HEK293 (cell line): Measurements from ENCODE around the gene AP3D1.
A peak's percentile ranks its signal among the peaks of the same experiment; 100 is the strongest.

Source experiments
- CTCF ChIA-PET: fragments of 350-600 bp; formaldehyde crosslinking; extraction: SDS; loops from one replicate; lab custom pipeline; 2021; ENCODE audit warnings: antibody characterized with exemption; lab: Yijun Ruan, JAX
- POLR2A ChIA-PET: fragments of 300-600 bp; formaldehyde crosslinking; extraction: SDS; loops from one replicate; lab custom pipeline; 2020; ENCODE audit warnings: antibody characterized with exemption, inconsistent platforms; lab: Yijun Ruan, JAX
- H3K27ac ChIP-seq: fragments of 200-500 bp; sonication (Bioruptor generic); 2 replicates; pipeline ENCODE4 v1.5.1; 2014; ENCODE audit warnings: low read depth, low read length, control low read depth, inconsistent platforms; ENCODE audit errors: extremely low read depth
- H3K36me3 ChIP-seq, 2 experiments: fragments of 200-500 bp in 1 of 2; sonication (Bioruptor generic) in 1 of 2; 1 replicate in 1 of 2; 2 replicates in 1 of 2; pipeline ENCODE4 v1.5.1; 2014 to 2017; ENCODE audit warnings: inconsistent platforms in 2 of 2, low read length in 2 of 2; ENCODE audit not compliant: control insufficient read depth in 2 of 2, insufficient read depth in 1 of 2
- H3K4me1 ChIP-seq: fragments of 200-500 bp; sonication (Bioruptor generic); 2 replicates; pipeline ENCODE4 v1.5.1; 2014; ENCODE audit warnings: mild to moderate bottlenecking, low read length, inconsistent platforms; ENCODE audit not compliant: control insufficient read depth, insufficient read depth
- H3K4me3 ChIP-seq: 2 replicates; pipeline ENCODE4 v1.5.1; 2011; ENCODE audit warnings: low read depth, mild to moderate bottlenecking, control low read depth, low read length, moderate library complexity
- H3K9me3 ChIP-seq: fragments of 200-500 bp; sonication (Bioruptor generic); 2 replicates; pipeline ENCODE4 v1.5.1; 2014; ENCODE audit warnings: low read depth, low read length, inconsistent platforms; ENCODE audit not compliant: control insufficient read depth, insufficient read depth
- BCL11A ChIP-seq: fragments of 450-650 bp; formaldehyde crosslinking; IDR thresholded peaks from 2 replicates; pipeline ENCODE4 v1.5.1; 2016; ENCODE audit warnings: low read depth, missing biosample characterization, missing genetic modification characterization
- CTCF ChIP-seq: fragments of 450-650 bp; formaldehyde crosslinking; IDR thresholded peaks from 2 replicates; pipeline ENCODE4 v1.5.1; 2016; ENCODE audit warnings: missing biosample characterization, missing genetic modification characterization
- KLF8 ChIP-seq: fragments of 450-650 bp; formaldehyde crosslinking; IDR thresholded peaks from 2 replicates; pipeline ENCODE4 v1.5.1; 2016; ENCODE audit warnings: missing biosample characterization, missing genetic modification characterization
- REPIN1 ChIP-seq: fragments of 450-650 bp; formaldehyde crosslinking; IDR thresholded peaks from 2 replicates; pipeline ENCODE4 v1.5.1; 2017; ENCODE audit warnings: missing biosample characterization, missing genetic modification characterization, low read depth
- SALL2 ChIP-seq: fragments of 450-650 bp; formaldehyde crosslinking; IDR thresholded peaks from 2 replicates; pipeline ENCODE4 v1.5.0; 2017; ENCODE audit warnings: missing biosample characterization, mild to moderate bottlenecking, missing genetic modification characterization, borderline replicate concordance
- SP2 ChIP-seq: fragments of 450-650 bp; formaldehyde crosslinking; IDR thresholded peaks from 2 replicates; pipeline ENCODE4 v1.5.1; 2016; ENCODE audit warnings: missing biosample characterization, missing genetic modification characterization
- TRIM28 ChIP-seq: IDR thresholded peaks from 2 replicates; pipeline ENCODE4 v1.6.1; 2011; ENCODE audit warnings: low read length, control low read depth, borderline replicate concordance
- ZNF169 ChIP-seq: fragments of 450-650 bp; formaldehyde crosslinking; IDR thresholded peaks from 2 replicates; pipeline ENCODE4 v1.5.1; 2016; ENCODE audit warnings: missing biosample characterization, missing genetic modification characterization
- ZNF2 ChIP-seq: fragments of 450-650 bp; formaldehyde crosslinking; IDR thresholded peaks from 2 replicates; pipeline ENCODE4 v1.5.1; 2016; ENCODE audit warnings: missing biosample characterization, missing genetic modification characterization
- ZNF23 ChIP-seq: fragments of 450-650 bp; formaldehyde crosslinking; IDR thresholded peaks from 2 replicates; pipeline ENCODE4 v1.5.1; 2016; ENCODE audit warnings: missing biosample characterization, missing genetic modification characterization, borderline replicate concordance
- ZNF274 ChIP-seq, 2 experiments: fragments of 200-500 bp in 1 of 2; fragments of 450-650 bp in 1 of 2; sonication (Bioruptor generic) in 1 of 2; formaldehyde crosslinking in 1 of 2; IDR thresholded peaks; 2 replicates each; pipeline versions ENCODE4 v1.5.1 to v1.6.1; 2014 to 2016; ENCODE audit warnings: borderline replicate concordance in 1 of 2, inconsistent platforms in 1 of 2, low read length in 1 of 2, missing biosample characterization in 1 of 2, missing genetic modification characterization in 1 of 2
- ZNF394 ChIP-seq: fragments of 450-650 bp; formaldehyde crosslinking; IDR thresholded peaks from 2 replicates; pipeline ENCODE4 v1.5.1; 2016; ENCODE audit warnings: missing biosample characterization, missing genetic modification characterization, mild to moderate bottlenecking, moderate library complexity, borderline replicate concordance
- ZNF544 ChIP-seq: fragments of 450-650 bp; formaldehyde crosslinking; IDR thresholded peaks from 2 replicates; pipeline ENCODE4 v1.5.0; 2017; ENCODE audit warnings: missing biosample characterization, missing genetic modification characterization
- ZNF549 ChIP-seq: fragments of 450-650 bp; IDR thresholded peaks from 2 replicates; pipeline ENCODE4 v1.5.1; 2018; ENCODE audit warnings: missing biosample characterization, missing genetic modification characterization, mild to moderate bottlenecking, inconsistent platforms, moderate library complexity
- ZNF600 ChIP-seq: fragments of 450-650 bp; formaldehyde crosslinking; IDR thresholded peaks from 2 replicates; pipeline ENCODE4 v1.5.1; 2016; ENCODE audit warnings: missing biosample characterization, missing genetic modification characterization
- ZNF677 ChIP-seq: fragments of 450-650 bp; IDR thresholded peaks from 2 replicates; pipeline ENCODE4 v1.5.0; 2018; ENCODE audit warnings: missing biosample characterization, mild to moderate bottlenecking, missing genetic modification characterization, moderate library complexity
- ZNF791 ChIP-seq: fragments of 450-650 bp; formaldehyde crosslinking; IDR thresholded peaks from 2 replicates; pipeline ENCODE4 v1.5.1; 2016; ENCODE audit warnings: missing biosample characterization, missing genetic modification characterization
- TF ChIP-seq, protein P1 (sequence below): fragments of 450-650 bp; formaldehyde crosslinking; IDR thresholded peaks from 2 replicates; pipeline ENCODE4 v1.5.1; 2017; ENCODE audit warnings: missing biosample characterization, missing genetic modification characterization

AP3D1 gene

GRCh38 chr19:2099937-2100718 is 51.2 kb downstream of the AP3D1 start:
- Histone ChIP-seq H3K36me3 (peaks cover 13 to 56% of the 10 kb centered on the region in 2 experiments; a peak in 2 of 3 replicates), H3K4me3 (no peak overlapping the region), H3K4me1 (peaks cover 7% of the 10 kb centered on the region; the same call in 1 of the 2 replicates), H3K27ac (no peak overlapping the region), H3K9me3 (no peaks in the 10 kb centered on the region)
- TF ChIP-seq, protein P1, sequence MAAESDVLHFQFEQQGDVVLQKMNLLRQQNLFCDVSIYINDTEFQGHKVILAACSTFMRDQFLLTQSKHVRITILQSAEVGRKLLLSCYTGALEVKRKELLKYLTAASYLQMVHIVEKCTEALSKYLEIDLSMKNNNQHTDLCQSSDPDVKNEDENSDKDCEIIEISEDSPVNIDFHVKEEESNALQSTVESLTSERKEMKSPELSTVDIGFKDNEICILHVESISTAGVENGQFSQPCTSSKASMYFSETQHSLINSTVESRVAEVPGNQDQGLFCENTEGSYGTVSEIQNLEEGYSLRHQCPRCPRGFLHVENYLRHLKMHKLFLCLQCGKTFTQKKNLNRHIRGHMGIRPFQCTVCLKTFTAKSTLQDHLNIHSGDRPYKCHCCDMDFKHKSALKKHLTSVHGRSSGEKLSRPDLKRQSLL: peak; percentile 65; the same call in 1 of the 2 replicates
- TF ChIP-seq SP2 (tag by site-specific recombination) (no peak), ZNF600 (tag by site-specific recombination) (peak; percentile 48; the same call in 1 of the 2 replicates), ZNF169 (tag by site-specific recombination) (no peak), ZNF274 (IDR thresholded peaks at IDR 0.05; ENCODE audit: low read length) (no peak), ZNF274 (tag by site-specific recombination; IDR thresholded peaks at IDR 0.05; ENCODE audit: borderline replicate concordance) (no peak), ZNF677 (tag by site-specific recombination) (peak; percentile 79), SALL2 (no peak)
- POLR2A ChIA-PET: no interaction called here
- CTCF ChIA-PET: no interaction called here

DNA sequence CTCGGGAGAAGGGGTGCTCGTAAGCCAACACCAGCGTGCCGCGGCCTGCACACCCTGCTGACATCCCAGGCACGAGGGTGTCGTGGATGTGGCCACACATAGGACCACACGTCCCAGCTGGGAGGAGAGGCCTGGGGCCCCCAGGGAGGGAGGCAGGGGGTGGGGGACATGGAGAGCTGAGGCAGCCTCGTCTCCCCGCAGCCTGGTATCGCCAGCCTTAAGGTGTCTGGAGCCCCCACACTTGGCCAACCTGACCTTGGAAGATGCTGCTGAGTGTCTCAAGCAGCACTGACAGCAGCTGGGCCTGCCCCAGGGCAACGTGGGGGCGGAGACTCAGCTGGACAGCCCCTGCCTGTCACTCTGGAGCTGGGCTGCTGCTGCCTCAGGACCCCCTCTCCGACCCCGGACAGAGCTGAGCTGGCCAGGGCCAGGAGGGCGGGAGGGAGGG is 52.3 kb downstream of the AP3D1 start:
- ChIA-PET POLR2A (interaction anchor here (0.7 kb wide), 1 partner anchor 45 kb away, joined by 3 read pairs; no protein-coding TSS in a partner anchor), CTCF (no interaction called here)
- no peak overlapping the region for H3K4me3 ChIP-seq
- H3K36me3 ChIP-seq: peaks cover 8 to 52% of the 10 kb centered on the region in 2 experiments; a peak in 2 of 3 replicates
- no peak for TF ChIP-seq ZNF394 (tag by site-specific recombination)
- 0 out of 2 replicates have a peak, but pooled peaks have one; percentile 22 for TF ChIP-seq ZNF600 (tag by site-specific recombination)
- no peak for TF ChIP-seq BCL11A
- TF ChIP-seq CTCF (tag by site-specific recombination): no peak
- TF ChIP-seq ZNF791 (tag by site-specific recombination): no peak
- H3K27ac ChIP-seq: no peak overlapping the region
- no peaks in the 10 kb centered on the region for H3K9me3 ChIP-seq
- peaks cover 7% of the 10 kb centered on the region; the same call in 1 of the 2 replicates for H3K4me1 ChIP-seq

DNA sequence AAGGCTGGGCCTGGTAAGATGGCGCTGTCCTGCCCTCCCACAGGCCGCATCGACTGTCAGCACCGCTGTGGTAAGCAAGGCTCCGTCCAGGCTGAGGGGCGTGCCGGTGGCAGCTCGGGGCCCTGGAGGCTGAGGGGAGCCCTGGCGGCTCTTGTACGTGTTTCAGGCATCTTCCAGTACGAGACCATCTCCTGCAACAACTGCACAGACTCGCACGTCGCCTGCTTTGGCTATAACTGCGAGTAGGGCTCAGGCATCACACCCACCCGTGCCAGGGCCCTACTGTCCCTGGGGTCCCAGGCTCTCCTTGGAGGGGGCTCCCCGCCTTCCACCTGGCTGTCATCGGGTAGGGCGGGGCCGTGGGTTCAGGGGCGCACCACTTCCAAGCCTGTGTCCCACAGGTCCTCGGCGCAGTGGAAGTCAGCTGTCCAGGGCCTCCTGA is 53.5 kb downstream of the AP3D1 start:
- CTCF ChIA-PET: interaction anchor here (0.8 to 1.1 kb wide), 4 partner anchors 25 to 167 kb away, joined by 3 to 6 read pairs (median 3); no protein-coding TSS in a partner anchor
- H3K36me3 ChIP-seq: peaks cover 6 to 48% of the 10 kb centered on the region in 2 experiments; a peak in 2 of 3 replicates
- TF ChIP-seq ZNF23 (tag by site-specific recombination) (no peak), ZNF544 (no peak), ZNF549 (no peak), KLF8 (0 out of 2 replicates have a peak, but pooled peaks have one; percentile 16), TRIM28 (no peak), ZNF2 (tag by site-specific recombination) (no peak), REPIN1 (tag by site-specific recombination) (no peak), ZNF600 (tag by site-specific recombination) (peak; percentile 38; the same call in 1 of the 2 replicates)
- TF ChIP-seq, all 188 proteins: peak for 2
- POLR2A ChIA-PET: interaction anchor here (0.9 kb wide), 1 partner anchor 10 kb away, joined by 9 read pairs; no protein-coding TSS in a partner anchor
- Histone ChIP-seq H3K4me1 (peaks cover 7% of the 10 kb centered on the region; the same call in 1 of the 2 replicates), H3K4me3 (no peak overlapping the region), H3K27ac (no peak overlapping the region), H3K9me3 (no peaks in the 10 kb centered on the region)
